K562 (cell line): ENCODE results near the gene BCAR1. TPM values are rescaled to one million over a fixed set of nuclear protein-coding genes. Genes with fewer than 3 reads are reported as not detected.

Source experiments
- ATAC-seq: fragments of 200-7000 bp; cut with Tn5 transposase; 3 replicates; pipeline ENCODE4 v1.9.1; 2020; ENCODE audit warnings: moderate library complexity
- BruUV-seq: library from RNA; stranded (reverse); fragments of 400-500 nt; replicated peaks from 2 replicates; lab custom pipeline; 2021; lab: Mats Ljungman, UMichigan
- CTCF ChIA-PET: fragments of 300-600 bp; formaldehyde crosslinking; extraction: SDS; loops from one replicate; lab custom pipeline; 2021; ENCODE audit warnings: low intra/inter-chr PET ratio; lab: Yijun Ruan, JAX
- POLR2A ChIA-PET: fragments of 300-600, 350-650 bp; sonication (Branson Sonifier 250); formaldehyde crosslinking; extraction: SDS; loops from one replicate; lab custom pipeline; 2021; ENCODE audit warnings: antibody characterized with exemption, inconsistent platforms; lab: Yijun Ruan, JAX
- DNase-seq, 4 experiments: peaks; one replicate each; pipeline versions ENCODE4 v3.0.0 to v3.0.0-alpha.2; 2011 to 2018; ENCODE audit warnings: low spot score in 3 of 4, mixed read lengths in 3 of 4; ENCODE audit errors: extremely low read depth in 1 of 4
- FAIRE-seq: peaks from 2 replicates; lab custom pipeline; 2011; peaks lifted over from hg19 to GRCh38; lab: Jason Lieb, UNC
- H2AFZ ChIP-seq: 2 replicates; pipeline ENCODE4 v1.6.0; 2011; ENCODE audit warnings: low read depth, low read length, control low read depth, inconsistent platforms
- H3K27ac ChIP-seq: fragments of 200-600 bp; 3 replicates; pipeline ENCODE4 v1.8.0; 2011; ENCODE audit warnings: low read depth, mild to moderate bottlenecking, control low read depth, inconsistent platforms, low read length, moderate library complexity, mixed read lengths; ENCODE audit errors: extremely low read depth
- H3K27me3 ChIP-seq, 2 experiments: fragments of 300-600 bp in 1 of 2; 2 replicates in 1 of 2; 3 replicates in 1 of 2; pipeline versions ENCODE4 v1.6.0 to v1.8.0; 2011; ENCODE audit warnings: inconsistent platforms in 2 of 2, low read length in 2 of 2, mild to moderate bottlenecking in 1 of 2, mixed read lengths in 1 of 2, moderate library complexity in 1 of 2; ENCODE audit not compliant: control insufficient read depth in 2 of 2, insufficient read depth in 2 of 2
- H3K36me3 ChIP-seq: fragments of 300-600 bp; 3 replicates; pipeline ENCODE4 v1.8.0; 2011; ENCODE audit warnings: mild to moderate bottlenecking, low read length, inconsistent platforms; ENCODE audit not compliant: control insufficient read depth, insufficient read depth
- H3K4me1 ChIP-seq, 2 experiments: fragments of 200-600 bp in 1 of 2; replicated peaks in 1 of 2; 2 replicates in 1 of 2; 3 replicates in 1 of 2; pipeline versions ENCODE4 v1.5.1 to v1.8.0; 2011; ENCODE audit warnings: inconsistent platforms in 2 of 2, low read length in 2 of 2, mild to moderate bottlenecking in 1 of 2, mixed read lengths in 1 of 2, moderate library complexity in 1 of 2; ENCODE audit not compliant: control insufficient read depth in 2 of 2, insufficient read depth in 2 of 2
- H3K4me2 ChIP-seq: 2 replicates; pipeline ENCODE4 v1.6.1; 2011; ENCODE audit warnings: low read length, control low read depth, inconsistent platforms, mixed read lengths; ENCODE audit not compliant: insufficient read depth
- H3K4me3 ChIP-seq: fragments of 200-600 bp; sonication (generic), shearing (Covaris generic); 2 replicates; pipeline ENCODE4 v1.5.1; 2016; ENCODE audit warnings: control low read depth, inconsistent platforms
- H3K79me2 ChIP-seq: fragments of 200-600 bp; 3 replicates; pipeline ENCODE4 v1.8.0; 2011; ENCODE audit warnings: low read length, inconsistent platforms; ENCODE audit not compliant: control insufficient read depth, insufficient read depth
- H3K9ac ChIP-seq, 2 experiments: 2 replicates each; pipeline versions ENCODE4 v1.6.0 to v1.6.1; 2011; ENCODE audit warnings: low read depth in 2 of 2, low read length in 2 of 2, control low read depth in 1 of 2, inconsistent platforms in 1 of 2, mild to moderate bottlenecking in 1 of 2, mixed read lengths in 1 of 2; ENCODE audit not compliant: insufficient read depth in 1 of 2
- H3K9me1 ChIP-seq: one replicate; pipeline ENCODE4 v1.6.0; 2011; ENCODE audit warnings: inconsistent platforms, mild to moderate bottlenecking, low read length, moderate library complexity; ENCODE audit not compliant: control insufficient read depth, insufficient read depth
- H3K9me3 ChIP-seq: replicated peaks from 2 replicates; pipeline ENCODE4 v1.5.1; 2011; ENCODE audit warnings: low read depth, low read length, inconsistent platforms; ENCODE audit not compliant: control insufficient read depth, insufficient read depth
- H4K20me1 ChIP-seq: replicated peaks from 2 replicates; pipeline ENCODE4 v1.6.1; 2011; ENCODE audit warnings: low read length, inconsistent platforms, mixed read lengths; ENCODE audit not compliant: control insufficient read depth, insufficient read depth
- MEF2A ChIP-seq: IDR thresholded peaks from 2 replicates; pipeline ENCODE4 v1.6.1; 2011; ENCODE audit warnings: low read depth, mild to moderate bottlenecking, low read length, moderate library complexity; ENCODE audit not compliant: control insufficient read depth
- NUFIP1 ChIP-seq: fragments of 450-650 bp; IDR thresholded peaks from 2 replicates; pipeline ENCODE4 v1.6.1; 2018; ENCODE audit not compliant: partially characterized antibody
- RAD21 ChIP-seq, 2 experiments: fragments of 250-450 bp in 1 of 2; fragments of 450-650 bp in 1 of 2; sonication (Bioruptor Pico) in 1 of 2; formaldehyde crosslinking in 1 of 2; IDR thresholded peaks in 1 of 2; conservative IDR thresholded peaks in 1 of 2; 2 replicates each; pipeline versions ENCODE4 v1.4.0 to v1.8.0; 2020 to 2022; ENCODE audit warnings: mild to moderate bottlenecking in 2 of 2, moderate library complexity in 1 of 2
- ZC3H8 ChIP-seq: fragments of 450-650 bp; IDR thresholded peaks from 2 replicates; pipeline ENCODE4 v1.6.1; 2017
- ZNF699 ChIP-seq: fragments of 250-450 bp; sonication (Bioruptor Pico); IDR thresholded peaks from 2 replicates; pipeline ENCODE4 v1.8.0; 2021; ENCODE audit warnings: mild to moderate bottlenecking, moderate library complexity; ENCODE audit not compliant: insufficient replicate concordance
- WGBS: fragments of 100-300 bp; shearing (Covaris generic); methylation state at CpG from one replicate; pipeline ENCODE4 v1.1.6; 2016; ENCODE audit warnings: low coverage, mixed read lengths; ENCODE audit not compliant: insufficient coverage; ENCODE audit errors: missing lambda C conversion rate; 5-methylcytosine and 5-hydroxymethylcytosine counted together
- in situ Hi-C: fragments of 300-500 bp; cut with MboI; formaldehyde crosslinking; loops from 4 replicates; pipeline ENCODE4 v1.15.0; 2018; ENCODE audit warnings: inconsistent platforms, mixed read lengths
- intact Hi-C: fragments of 100-400 bp; cut with micrococcal nuclease; formaldehyde crosslinking; loops from 2 replicates; pipeline ENCODE4 v1.14.2; 2022
- polyA plus RNA-seq, 8 experiments: library from polyadenylated mRNA; depleted of rRNA in 4 of 8; stranded (reverse) in 5 of 8; unstranded in 3 of 8; fragments of >200 nt; fragmentation: Nextera tagmentation in 2 of 8; fragmentation: Illumina TruSeq in 1 of 8; extraction: Ambion mirVana in 2 of 8; extraction: Trizol in 1 of 8; gene quantifications; 2 replicates each; pipeline versions ENCODE4 v1.2.1 to v1.2.3, GENCODE V29; 2011 to 2014; ENCODE audit warnings: inconsistent platforms in 1 of 8, missing spikeins in 1 of 8
- total RNA-seq, 7 experiments: library from RNA; depleted of rRNA in 6 of 7; stranded (reverse); fragments of >200 nt in 6 of 7; fragmentation: Illumina TruSeq in 2 of 7; extraction: Trizol in 2 of 7; gene quantifications; 2 replicates each; pipeline versions ENCODE4 v1.2.1 to v1.2.3, GENCODE V29; 2011 to 2021; ENCODE audit warnings: low replicate concordance in 1 of 7
- TF ChIP-seq, protein P1 (sequence below), 3 experiments: IDR thresholded peaks in 2 of 3; conservative IDR thresholded peaks in 1 of 3; 2 replicates each; pipeline ENCODE4 v1.5.1; 2011 to 2012; ENCODE audit warnings: low read length in 3 of 3, mild to moderate bottlenecking in 3 of 3, control low read depth in 2 of 3, improper control_type of control experiment in 1 of 3, inconsistent platforms in 1 of 3, low read depth in 1 of 3, mixed read lengths in 1 of 3, moderate library complexity in 1 of 3; ENCODE audit not compliant: insufficient read depth in 2 of 3
- TF ChIP-seq, protein P2 (sequence below): fragments of 450-650 bp; formaldehyde crosslinking; IDR thresholded peaks from 2 replicates; pipeline ENCODE4 v1.4.0; 2020; ENCODE audit warnings: mild to moderate bottlenecking, moderate library complexity
- TF ChIP-seq, protein P3 (sequence below): sonication (generic); formaldehyde crosslinking; IDR thresholded peaks from 2 replicates; pipeline ENCODE4 v1.8.0; 2023; ENCODE audit warnings: mild to moderate bottlenecking, missing genetic modification reagents

BCAR1 gene
- total and polyA plus RNA-seq, 9 of the 15 experiments (the other 6 are each of a cell fraction or from before 2014, with no cell fraction given): 0.10 to 26.3 (median 3.6) TPM

DNA sequence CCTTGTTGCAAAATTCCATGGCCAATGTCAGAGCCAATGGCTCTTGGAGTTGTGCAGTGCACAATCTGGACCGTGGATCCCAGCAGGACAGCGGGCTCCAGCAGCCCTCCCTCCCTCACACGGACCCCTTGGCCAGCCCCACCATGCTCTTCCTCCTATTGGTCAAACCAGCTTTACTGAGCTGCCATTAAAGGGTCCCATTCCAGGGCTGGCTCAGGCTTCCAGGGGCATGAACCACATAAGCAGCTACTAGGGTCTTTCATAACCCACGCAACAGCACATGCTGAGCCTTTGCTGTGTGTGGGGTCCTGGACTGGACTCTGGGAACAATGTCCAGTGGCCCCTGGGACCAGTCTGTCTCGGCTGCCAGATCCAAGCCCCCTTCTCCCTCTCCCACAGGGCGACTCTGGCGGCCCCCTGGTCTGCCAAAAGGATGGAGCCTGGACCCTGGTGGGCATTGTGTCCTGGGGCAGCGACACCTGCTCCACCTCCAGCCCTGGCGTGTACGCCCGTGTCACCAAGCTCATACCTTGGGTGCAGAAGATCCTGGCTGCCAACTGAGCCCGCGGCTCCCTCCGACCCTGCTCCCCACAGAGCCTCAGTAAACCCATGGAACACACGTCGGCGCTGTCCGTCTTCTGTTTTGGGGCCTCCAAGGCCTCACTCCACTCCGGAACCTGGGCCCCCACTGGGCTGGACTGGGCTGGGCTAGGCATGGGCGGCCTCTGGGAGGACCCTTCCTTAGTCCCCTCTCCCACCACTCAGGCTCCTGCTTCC, 26.9 kb downstream of the BCAR1 start:
- intact Hi-C loops: loop anchor here (2.0 kb wide), 1 partner anchor 18 kb away; the partner anchor contains the start of gene CTRB2
- CTCF ChIA-PET: no interaction called here
- DNase-seq: no peak
- Histone ChIP-seq H3K27me3 (peaks cover 8 to 13% of the 10 kb centered on the region in 2 experiments; a peak in 3 of 5 replicates), H3K27ac (no peak overlapping the region), H3K4me1 (peaks cover 0 to 22% of the 10 kb centered on the region in 2 experiments; a peak in 1 of 5 replicates), H2AFZ (no peak overlapping the region), H4K20me1 (0 out of 2 replicates have a peak, but pooled peaks cover 10% of the 10 kb centered on the region), H3K4me3 (no peak overlapping the region), H3K36me3 (0 out of 3 replicates have a peak, but pooled peaks cover 2% of the 10 kb centered on the region), H3K9me1 (no peaks in the 10 kb centered on the region), H3K9me3 (no peaks in the 10 kb centered on the region), H3K9ac (no peak overlapping the region), H3K4me2 (no peak overlapping the region), H3K79me2 (no peaks in the 10 kb centered on the region)
- WGBS: 9% methylated on average over 13 of the region's 20 CpGs
- peak; percentile 56 for ATAC-seq
- POLR2A ChIA-PET: interaction anchor here (0.6 to 0.7 kb wide), 2 partner anchors 12 to 25 kb away, joined by 3 read pairs; no protein-coding TSS in a partner anchor
- in situ Hi-C loops: loop anchor here (25.0 kb wide), 1 partner anchor 1963 kb away; the partner anchor contains the start of genes MON1B and SYCE1L
- FAIRE-seq: no peak
- TF ChIP-seq, protein P1, sequence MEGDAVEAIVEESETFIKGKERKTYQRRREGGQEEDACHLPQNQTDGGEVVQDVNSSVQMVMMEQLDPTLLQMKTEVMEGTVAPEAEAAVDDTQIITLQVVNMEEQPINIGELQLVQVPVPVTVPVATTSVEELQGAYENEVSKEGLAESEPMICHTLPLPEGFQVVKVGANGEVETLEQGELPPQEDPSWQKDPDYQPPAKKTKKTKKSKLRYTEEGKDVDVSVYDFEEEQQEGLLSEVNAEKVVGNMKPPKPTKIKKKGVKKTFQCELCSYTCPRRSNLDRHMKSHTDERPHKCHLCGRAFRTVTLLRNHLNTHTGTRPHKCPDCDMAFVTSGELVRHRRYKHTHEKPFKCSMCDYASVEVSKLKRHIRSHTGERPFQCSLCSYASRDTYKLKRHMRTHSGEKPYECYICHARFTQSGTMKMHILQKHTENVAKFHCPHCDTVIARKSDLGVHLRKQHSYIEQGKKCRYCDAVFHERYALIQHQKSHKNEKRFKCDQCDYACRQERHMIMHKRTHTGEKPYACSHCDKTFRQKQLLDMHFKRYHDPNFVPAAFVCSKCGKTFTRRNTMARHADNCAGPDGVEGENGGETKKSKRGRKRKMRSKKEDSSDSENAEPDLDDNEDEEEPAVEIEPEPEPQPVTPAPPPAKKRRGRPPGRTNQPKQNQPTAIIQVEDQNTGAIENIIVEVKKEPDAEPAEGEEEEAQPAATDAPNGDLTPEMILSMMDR (IDR thresholded peaks at IDR 0.05 in 2 of 3, conservative IDR thresholded peaks at IDR 0.05 in 1 of 3; ENCODE audit: insufficient read depth in 2 of 3, low read depth in 1 of 3, low read length in 3 of 3): 0 out of 6 replicates have a peak, but pooled peaks have one; percentile 11 to 21 (median 19)
- TF ChIP-seq, protein P2, sequence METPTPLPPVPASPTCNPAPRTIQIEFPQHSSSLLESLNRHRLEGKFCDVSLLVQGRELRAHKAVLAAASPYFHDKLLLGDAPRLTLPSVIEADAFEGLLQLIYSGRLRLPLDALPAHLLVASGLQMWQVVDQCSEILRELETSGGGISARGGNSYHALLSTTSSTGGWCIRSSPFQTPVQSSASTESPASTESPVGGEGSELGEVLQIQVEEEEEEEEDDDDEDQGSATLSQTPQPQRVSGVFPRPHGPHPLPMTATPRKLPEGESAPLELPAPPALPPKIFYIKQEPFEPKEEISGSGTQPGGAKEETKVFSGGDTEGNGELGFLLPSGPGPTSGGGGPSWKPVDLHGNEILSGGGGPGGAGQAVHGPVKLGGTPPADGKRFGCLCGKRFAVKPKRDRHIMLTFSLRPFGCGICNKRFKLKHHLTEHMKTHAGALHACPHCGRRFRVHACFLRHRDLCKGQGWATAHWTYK (CRISPR knock-in tag): no peak
- peak in 1 of 2 experiments; percentile 43; a peak in 2 of 4 replicates for TF ChIP-seq RAD21 (CRISPR knock-in tag; conservative IDR thresholded peaks at IDR 0.05 in 1 of 2, IDR thresholded peaks at IDR 0.05 in 1 of 2)
- TF ChIP-seq, protein P3, sequence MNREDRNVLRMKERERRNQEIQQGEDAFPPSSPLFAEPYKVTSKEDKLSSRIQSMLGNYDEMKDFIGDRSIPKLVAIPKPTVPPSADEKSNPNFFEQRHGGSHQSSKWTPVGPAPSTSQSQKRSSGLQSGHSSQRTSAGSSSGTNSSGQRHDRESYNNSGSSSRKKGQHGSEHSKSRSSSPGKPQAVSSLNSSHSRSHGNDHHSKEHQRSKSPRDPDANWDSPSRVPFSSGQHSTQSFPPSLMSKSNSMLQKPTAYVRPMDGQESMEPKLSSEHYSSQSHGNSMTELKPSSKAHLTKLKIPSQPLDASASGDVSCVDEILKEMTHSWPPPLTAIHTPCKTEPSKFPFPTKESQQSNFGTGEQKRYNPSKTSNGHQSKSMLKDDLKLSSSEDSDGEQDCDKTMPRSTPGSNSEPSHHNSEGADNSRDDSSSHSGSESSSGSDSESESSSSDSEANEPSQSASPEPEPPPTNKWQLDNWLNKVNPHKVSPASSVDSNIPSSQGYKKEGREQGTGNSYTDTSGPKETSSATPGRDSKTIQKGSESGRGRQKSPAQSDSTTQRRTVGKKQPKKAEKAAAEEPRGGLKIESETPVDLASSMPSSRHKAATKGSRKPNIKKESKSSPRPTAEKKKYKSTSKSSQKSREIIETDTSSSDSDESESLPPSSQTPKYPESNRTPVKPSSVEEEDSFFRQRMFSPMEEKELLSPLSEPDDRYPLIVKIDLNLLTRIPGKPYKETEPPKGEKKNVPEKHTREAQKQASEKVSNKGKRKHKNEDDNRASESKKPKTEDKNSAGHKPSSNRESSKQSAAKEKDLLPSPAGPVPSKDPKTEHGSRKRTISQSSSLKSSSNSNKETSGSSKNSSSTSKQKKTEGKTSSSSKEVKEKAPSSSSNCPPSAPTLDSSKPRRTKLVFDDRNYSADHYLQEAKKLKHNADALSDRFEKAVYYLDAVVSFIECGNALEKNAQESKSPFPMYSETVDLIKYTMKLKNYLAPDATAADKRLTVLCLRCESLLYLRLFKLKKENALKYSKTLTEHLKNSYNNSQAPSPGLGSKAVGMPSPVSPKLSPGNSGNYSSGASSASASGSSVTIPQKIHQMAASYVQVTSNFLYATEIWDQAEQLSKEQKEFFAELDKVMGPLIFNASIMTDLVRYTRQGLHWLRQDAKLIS (CRISPR knock-in tag): no peak
- TF ChIP-seq MEF2A: no peak
- no peak for TF ChIP-seq ZNF699 (CRISPR knock-in tag)
- TF ChIP-seq NUFIP1: no peak
- no peak for TF ChIP-seq ZC3H8
- BruUV-seq: no TSS peak
